ENCODE data around the gene INSM2. TPM values are rescaled to one million over a fixed set of nuclear protein-coding genes. Genes with fewer than 3 reads are reported as not detected.

The INSM2 gene
- total RNA-seq, 1 donor from 2014 or later, result not detected

DNA sequence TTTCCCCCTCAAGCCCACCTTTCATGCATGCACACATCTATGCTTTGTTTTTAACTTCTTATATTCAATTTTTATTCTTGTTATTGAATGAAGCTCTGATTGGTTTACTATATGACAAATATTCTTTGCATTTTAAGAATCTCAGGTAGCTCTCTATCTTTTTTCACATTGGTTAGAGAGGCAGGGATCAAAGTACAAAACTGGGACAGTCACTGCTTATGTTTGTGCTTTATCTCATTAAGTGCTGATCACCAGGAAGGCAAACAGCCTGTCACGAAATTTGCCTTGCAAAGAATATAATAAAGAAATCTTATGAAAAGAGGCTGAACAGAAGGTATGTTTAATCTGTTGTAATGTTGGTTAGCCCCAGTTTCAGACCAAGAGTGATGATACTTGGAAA lies 29.7 kb upstream of the INSM2 start:
- DNase-seq (ENCODE audit: low read depth), result no peak
- Histone ChIP-seq H3K27me3 (ENCODE audit: control insufficient read depth, insufficient read depth, low read length) (no peaks in the 10 kb centered on the region), H3K36me3 (ENCODE audit: control insufficient read depth, insufficient read depth, low read length) (no peaks in the 10 kb centered on the region), H3K4me3 (ENCODE audit: low read depth, low read length) (no peak overlapping the region)
- TF ChIP-seq, protein P1, sequence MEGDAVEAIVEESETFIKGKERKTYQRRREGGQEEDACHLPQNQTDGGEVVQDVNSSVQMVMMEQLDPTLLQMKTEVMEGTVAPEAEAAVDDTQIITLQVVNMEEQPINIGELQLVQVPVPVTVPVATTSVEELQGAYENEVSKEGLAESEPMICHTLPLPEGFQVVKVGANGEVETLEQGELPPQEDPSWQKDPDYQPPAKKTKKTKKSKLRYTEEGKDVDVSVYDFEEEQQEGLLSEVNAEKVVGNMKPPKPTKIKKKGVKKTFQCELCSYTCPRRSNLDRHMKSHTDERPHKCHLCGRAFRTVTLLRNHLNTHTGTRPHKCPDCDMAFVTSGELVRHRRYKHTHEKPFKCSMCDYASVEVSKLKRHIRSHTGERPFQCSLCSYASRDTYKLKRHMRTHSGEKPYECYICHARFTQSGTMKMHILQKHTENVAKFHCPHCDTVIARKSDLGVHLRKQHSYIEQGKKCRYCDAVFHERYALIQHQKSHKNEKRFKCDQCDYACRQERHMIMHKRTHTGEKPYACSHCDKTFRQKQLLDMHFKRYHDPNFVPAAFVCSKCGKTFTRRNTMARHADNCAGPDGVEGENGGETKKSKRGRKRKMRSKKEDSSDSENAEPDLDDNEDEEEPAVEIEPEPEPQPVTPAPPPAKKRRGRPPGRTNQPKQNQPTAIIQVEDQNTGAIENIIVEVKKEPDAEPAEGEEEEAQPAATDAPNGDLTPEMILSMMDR (IDR thresholded peaks at IDR 0.05; ENCODE audit: insufficient read depth, low read length, poor library complexity, severe bottlenecking), result no peak

DNA sequence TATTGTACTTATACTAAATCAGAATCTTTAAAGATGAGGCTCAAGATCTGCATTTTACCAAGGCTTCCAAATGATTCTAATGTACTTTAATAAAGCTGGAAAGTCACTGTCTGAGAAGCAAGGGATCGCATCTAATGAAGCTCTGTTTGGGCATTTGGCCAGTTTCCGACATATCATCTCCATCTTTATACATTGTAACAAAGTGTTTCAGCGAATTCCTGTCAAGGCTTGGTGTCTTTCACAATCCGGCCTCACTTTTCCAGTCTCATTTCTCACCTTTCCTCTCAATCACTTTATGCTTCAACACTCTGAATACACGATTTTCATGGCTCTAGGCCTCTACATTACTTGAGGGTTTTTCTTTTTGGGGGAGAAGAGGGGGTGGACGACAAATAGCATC lies 27.5 kb upstream of the INSM2 start:
- TF ChIP-seq, protein P1 (IDR thresholded peaks at IDR 0.05; ENCODE audit: insufficient read depth, low read length, poor library complexity, severe bottlenecking), result no peak
- no peak for DNase-seq (ENCODE audit: low read depth)
- Histone ChIP-seq H3K4me3 (ENCODE audit: low read depth, low read length) (no peak overlapping the region), H3K27me3 (ENCODE audit: control insufficient read depth, insufficient read depth, low read length) (no peaks in the 10 kb centered on the region), H3K36me3 (ENCODE audit: control insufficient read depth, insufficient read depth, low read length) (no peaks in the 10 kb centered on the region)

DNA sequence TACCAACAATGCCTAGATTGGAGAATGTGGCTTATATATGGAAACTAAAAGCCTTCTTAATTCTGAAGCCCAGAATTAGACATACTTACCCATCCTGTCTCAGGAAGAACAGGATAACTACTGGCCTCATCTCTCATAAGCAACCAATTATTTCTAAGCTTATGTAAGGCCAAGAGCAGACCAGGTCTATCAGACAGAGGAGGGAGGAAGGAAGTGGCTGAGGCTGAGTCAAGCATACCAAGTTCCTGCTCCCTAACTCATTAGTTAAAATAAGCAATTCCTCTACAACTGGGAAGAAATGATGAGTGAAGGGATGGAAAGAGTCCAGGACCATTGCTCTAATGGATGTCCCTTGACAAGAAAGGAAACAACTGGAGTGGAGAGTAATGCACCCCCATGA lies 27.0 kb upstream of the INSM2 start:
- DNase-seq (ENCODE audit: low read depth), result no peak
- no peaks in the 10 kb centered on the region for H3K27me3 ChIP-seq (ENCODE audit: control insufficient read depth, insufficient read depth, low read length)
- no peak overlapping the region for H3K4me3 ChIP-seq (ENCODE audit: low read depth, low read length)
- H3K36me3 ChIP-seq (ENCODE audit: control insufficient read depth, insufficient read depth, low read length), result no peaks in the 10 kb centered on the region
- TF ChIP-seq, protein P1 (IDR thresholded peaks at IDR 0.05; ENCODE audit: insufficient read depth, low read length, poor library complexity, severe bottlenecking), result no peak

DNA sequence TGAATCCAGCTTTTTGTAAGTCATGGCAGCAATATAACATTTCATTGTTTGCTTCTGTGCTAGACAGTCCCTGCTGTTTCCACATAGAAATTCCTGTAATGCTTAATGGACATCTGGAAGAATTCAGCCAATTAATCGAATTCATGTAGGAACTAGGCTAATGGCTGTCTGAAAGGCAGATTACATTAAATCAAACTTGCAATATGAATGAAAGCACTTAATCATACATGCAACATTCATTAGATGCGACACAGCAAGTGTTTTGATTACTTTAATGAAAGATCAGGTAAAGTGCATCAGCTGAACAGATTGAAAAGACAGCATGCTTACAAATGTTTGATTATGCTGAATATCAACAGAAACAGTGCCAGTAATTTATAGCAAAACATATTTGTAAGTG lies 24.1 kb upstream of the INSM2 start:
- DNase-seq (ENCODE audit: low read depth), result no peak
- TF ChIP-seq, protein P1 (IDR thresholded peaks at IDR 0.05; ENCODE audit: insufficient read depth, low read length, poor library complexity, severe bottlenecking), result no peak
- Histone ChIP-seq H3K27me3 (ENCODE audit: control insufficient read depth, insufficient read depth, low read length) (no peaks in the 10 kb centered on the region), H3K4me3 (ENCODE audit: low read depth, low read length) (no peak overlapping the region), H3K36me3 (ENCODE audit: control insufficient read depth, insufficient read depth, low read length) (no peaks in the 10 kb centered on the region)

DNA sequence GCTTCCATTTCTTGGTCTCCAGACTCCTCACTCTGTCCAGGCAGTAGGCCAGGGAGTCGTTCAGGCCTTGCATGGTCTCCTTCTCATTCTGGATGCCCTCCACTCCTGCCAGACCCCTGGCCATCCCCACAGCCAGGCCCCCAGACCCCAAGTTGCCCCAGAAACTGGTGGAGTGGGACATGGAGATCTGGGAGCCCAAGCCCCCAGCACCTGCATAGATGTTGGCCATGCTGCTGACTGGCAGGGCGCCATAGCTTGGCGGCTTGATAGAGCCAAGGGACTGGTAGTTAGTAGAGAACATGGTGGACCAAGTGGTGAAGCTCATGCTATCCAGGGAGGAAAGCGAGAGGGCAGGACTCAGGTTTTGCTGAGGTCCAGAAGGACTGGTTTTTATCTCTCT lies 21.2 kb upstream of the INSM2 start:
- no peak for DNase-seq (ENCODE audit: low read depth)
- Histone ChIP-seq H3K27me3 (ENCODE audit: control insufficient read depth, insufficient read depth, low read length) (no peaks in the 10 kb centered on the region), H3K4me3 (ENCODE audit: low read depth, low read length) (no peak overlapping the region), H3K36me3 (ENCODE audit: control insufficient read depth, insufficient read depth, low read length) (no peaks in the 10 kb centered on the region)
- TF ChIP-seq, protein P1 (IDR thresholded peaks at IDR 0.05; ENCODE audit: insufficient read depth, low read length, poor library complexity, severe bottlenecking), result no peak

DNA sequence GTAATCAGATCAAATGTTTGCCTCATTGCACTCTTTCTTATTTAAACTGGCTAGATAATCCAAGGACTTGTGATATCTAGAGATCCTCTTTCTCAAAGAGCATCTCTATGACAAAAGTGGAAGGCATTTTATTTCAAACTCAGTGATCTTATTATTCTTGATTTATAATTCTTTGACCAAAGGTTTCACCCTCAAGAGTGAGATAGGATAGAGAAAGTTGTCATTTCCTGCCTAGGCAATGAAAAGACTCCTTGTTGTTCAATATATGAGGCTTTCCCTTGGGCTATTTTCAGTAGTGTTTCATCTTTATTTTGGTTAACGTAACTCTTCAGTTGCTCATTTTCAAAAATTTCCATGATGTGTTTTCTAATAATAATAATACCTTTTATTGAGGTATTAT lies 18.0 kb upstream of the INSM2 start:
- no peaks in the 10 kb centered on the region for H3K36me3 ChIP-seq (ENCODE audit: control insufficient read depth, insufficient read depth, low read length)
- no peaks in the 10 kb centered on the region for H3K27me3 ChIP-seq (ENCODE audit: control insufficient read depth, insufficient read depth, low read length)
- no peak overlapping the region for H3K4me3 ChIP-seq (ENCODE audit: low read depth, low read length)
- TF ChIP-seq, protein P1 (IDR thresholded peaks at IDR 0.05; ENCODE audit: insufficient read depth, low read length, poor library complexity, severe bottlenecking), result no peak
- DNase-seq (ENCODE audit: low read depth), result no peak
